Activated CD4-positive, alpha-beta T cell treated with anti-CD3 and anti-CD28 coated beads for 36 hours (primary cell): ENCODE results near the gene SERAC1. TPM values are rescaled to one million over a fixed set of nuclear protein-coding genes. Genes with fewer than 3 reads are reported as not detected.

ENCODE experiments used
- ATAC-seq: fragments of 200-7000 bp; cut with Tn5 transposase; one replicate; pipeline ENCODE4 v1.10.0; 2021; ENCODE audit warnings: mild to moderate bottlenecking, moderate library complexity
- CTCF ChIA-PET: fragments of 350-600 bp; sonication (Branson Sonifier 250); formaldehyde crosslinking; loops from one replicate; lab custom pipeline; 2021; ENCODE audit warnings: antibody characterized with exemption; lab: Charles Lee
- POLR2A ChIA-PET: fragments of 350-600 bp; sonication (Branson Sonifier 250); formaldehyde crosslinking; loops from one replicate; lab custom pipeline; 2021; ENCODE audit warnings: antibody characterized with exemption, inconsistent platforms; lab: Charles Lee
- DNase-seq: peaks from one replicate; pipeline ENCODE4 v3.0.0-alpha.2; 2020
- H3K27ac Mint-ChIP-seq: one replicate; pipeline ENCODE4 v1.8.0; 2021; ENCODE audit warnings: mixed read lengths
- H3K27me3 Mint-ChIP-seq: one replicate; pipeline ENCODE4 v1.8.0; 2021; ENCODE audit warnings: mixed read lengths
- H3K36me3 Mint-ChIP-seq: one replicate; pipeline ENCODE4 v1.8.0; 2021; ENCODE audit warnings: low read depth, mixed read lengths
- H3K4me1 Mint-ChIP-seq: one replicate; pipeline ENCODE4 v1.8.0; 2021; ENCODE audit warnings: mixed read lengths
- H3K4me3 Mint-ChIP-seq: one replicate; pipeline ENCODE4 v1.8.0; 2021; ENCODE audit warnings: mild to moderate bottlenecking, moderate library complexity, mixed read lengths
- H3K9me3 Mint-ChIP-seq: one replicate; pipeline ENCODE4 v1.8.0; 2021; ENCODE audit warnings: low read depth, mixed read lengths
- intact Hi-C, 2 experiments: fragments of 100-400 bp; cut with DNase I in 1 of 2; cut with micrococcal nuclease in 1 of 2; formaldehyde crosslinking; loops; one replicate each; pipeline versions ENCODE4 v1.14.2 to v1.15.1; 2022 to 2024; cut with DNase I, micrococcal nuclease
- total RNA-seq, 2 experiments: library from RNA; stranded (reverse); gene quantifications; one replicate each; pipeline ENCODE4 v1.2.3, GENCODE V29; 2021

The SERAC1 gene
- total RNA-seq, 2 experiments from 2014 or later, result 3.9 to 5.7 TPM

DNA sequence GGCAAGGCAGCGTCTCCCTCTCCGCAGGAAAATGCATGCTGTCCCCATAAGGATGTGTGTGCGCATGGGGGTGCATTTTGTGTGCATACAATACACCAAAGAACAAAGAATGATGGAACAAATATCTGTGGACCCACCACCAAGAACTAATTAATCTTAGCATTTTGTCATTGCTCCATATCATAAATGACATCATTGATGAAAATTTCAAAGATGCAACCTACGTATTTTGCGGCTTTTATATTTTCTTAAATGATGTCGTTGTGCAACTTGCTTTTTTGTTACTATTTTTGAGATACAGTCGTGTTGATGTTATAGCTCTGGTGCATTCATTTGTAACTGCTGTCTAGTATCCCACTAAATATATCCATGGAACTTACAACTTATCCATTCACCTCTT lies 89.7 kb downstream of the SERAC1 start:
- Mint-ChIP-seq H3K4me1 (no peaks in the 10 kb centered on the region), H3K9me3 (no peaks in the 10 kb centered on the region), H3K27ac (no peak overlapping the region), H3K27me3 (no peaks in the 10 kb centered on the region), H3K36me3 (peaks cover 45% of the 10 kb centered on the region), H3K4me3 (no peak overlapping the region)
- DNase-seq, result no peak
- CTCF ChIA-PET, result interaction anchor here (0.7 to 1.6 kb wide), 2 partner anchors 52 to 95 kb away, joined by 3 to 6 read pairs; no protein-coding TSS in a partner anchor
- intact Hi-C loops, result loop anchor here in 1 of 2 experiments (10.0 kb wide), 1 partner anchor 174 kb away; no protein-coding TSS in a partner anchor
- ATAC-seq, result no peak
- POLR2A ChIA-PET, result no interaction called here

GRCh38 chr6:158077676-158078075 lies 90.4 kb downstream of the SERAC1 start:
- POLR2A ChIA-PET, result no interaction called here
- Mint-ChIP-seq H3K27ac (no peak overlapping the region), H3K27me3 (no peaks in the 10 kb centered on the region), H3K4me1 (no peaks in the 10 kb centered on the region), H3K4me3 (no peak overlapping the region), H3K36me3 (peaks cover 40% of the 10 kb centered on the region), H3K9me3 (no peaks in the 10 kb centered on the region)
- DNase-seq (no peak), ATAC-seq (no peak)
- intact Hi-C loops, result loop anchor here in 1 of 2 experiments (10.0 kb wide), 1 partner anchor 173 kb away; no protein-coding TSS in a partner anchor
- CTCF ChIA-PET, result interaction anchor here (0.6 to 1.6 kb wide), 2 partner anchors 51 to 88 kb away, joined by 3 to 6 read pairs; no protein-coding TSS in a partner anchor

DNA sequence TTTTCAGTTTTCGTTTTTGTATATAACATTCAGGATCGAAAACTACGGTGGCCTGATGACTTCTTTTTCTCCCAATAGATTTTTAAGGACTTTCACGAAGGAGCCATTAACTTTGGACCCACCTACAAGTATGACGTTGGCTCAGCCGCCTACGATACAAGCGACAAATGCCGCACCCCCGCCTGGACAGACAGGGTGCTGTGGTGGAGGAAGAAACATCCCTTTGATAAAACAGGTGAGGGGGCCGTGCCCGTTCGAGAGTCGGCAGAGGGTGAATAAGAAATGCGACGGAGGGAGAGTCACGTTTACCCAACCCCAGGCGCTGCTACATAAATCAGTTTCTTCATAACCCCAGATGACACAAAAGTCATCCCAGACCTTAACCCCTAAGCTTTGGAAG lies 91.5 kb downstream of the SERAC1 start:
- Mint-ChIP-seq H3K4me3 (no peak overlapping the region), H3K27me3 (no peaks in the 10 kb centered on the region), H3K9me3 (no peaks in the 10 kb centered on the region), H3K27ac (no peak overlapping the region), H3K36me3 (peaks cover 38% of the 10 kb centered on the region), H3K4me1 (peaks cover 2% of the 10 kb centered on the region)
- DNase-seq (no peak), ATAC-seq (no peak)
- intact Hi-C loops, result loop anchor here in 1 of 2 experiments (10.0 kb wide), 1 partner anchor 172 kb away; no protein-coding TSS in a partner anchor
- POLR2A ChIA-PET, result no interaction called here
- CTCF ChIA-PET, result interaction anchor here (0.7 to 1.6 kb wide), 2 partner anchors 9 to 73 kb away, joined by 3 read pairs; no protein-coding TSS in a partner anchor

GRCh38 chr6:158073776-158074175 lies 94.3 kb downstream of the SERAC1 start:
- no peak for DNase-seq
- H3K4me1 Mint-ChIP-seq, result peaks cover 19% of the 10 kb centered on the region
- POLR2A ChIA-PET, result no interaction called here

DNA sequence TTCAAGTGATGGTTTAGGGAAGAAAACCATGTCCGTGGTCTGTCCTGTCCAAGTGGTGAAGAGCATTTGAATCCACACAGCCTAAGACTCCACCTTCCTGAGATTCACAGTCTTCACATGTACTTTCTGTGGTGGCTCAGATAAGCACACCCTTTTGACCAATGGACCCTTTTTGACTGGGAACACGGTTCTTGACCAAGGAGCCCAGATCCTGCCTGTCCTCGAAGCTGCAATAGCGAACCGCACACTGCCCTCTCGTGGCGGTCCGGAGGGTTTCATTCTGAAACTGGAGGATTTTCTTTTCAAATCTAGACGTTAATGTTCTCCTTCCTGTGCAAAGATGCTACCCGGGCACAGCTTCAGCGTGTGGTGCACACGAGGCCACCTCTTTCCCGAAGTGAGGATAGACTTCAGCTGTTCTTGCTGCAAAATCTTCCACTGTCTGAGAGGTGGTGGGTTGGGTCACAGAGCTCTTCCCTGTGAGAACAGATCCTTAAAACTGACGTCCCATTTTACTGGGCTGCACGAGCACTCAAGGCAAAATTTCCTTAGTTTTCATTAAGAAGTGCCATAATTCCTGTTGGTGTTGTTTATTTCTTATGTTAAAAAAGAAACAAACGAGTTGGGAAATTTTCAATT lies 95.9 kb downstream of the SERAC1 start:
- Mint-ChIP-seq H3K9me3 (no peaks in the 10 kb centered on the region), H3K27ac (no peak overlapping the region), H3K27me3 (no peaks in the 10 kb centered on the region), H3K4me1 (peaks cover 27% of the 10 kb centered on the region), H3K4me3 (no peak overlapping the region), H3K36me3 (peaks cover 41% of the 10 kb centered on the region)
- DNase-seq, result peak; percentile 85
- intact Hi-C loops, result loop anchor here (1.0 to 10.0 kb wide), 8 partner anchors 46 to 755 kb away; partner anchors contain the start of gene SYNJ2 (in 2 of the 2)
- CTCF ChIA-PET, result interaction anchor here (0.6 to 3.0 kb wide), 32 partner anchors 8 to 919 kb away, joined by 3 to 28 read pairs (median 3); no protein-coding TSS in a partner anchor
- peak; percentile 76 for ATAC-seq
- POLR2A ChIA-PET, result interaction anchor here (0.6 to 1.5 kb wide), 3 partner anchors 46 to 260 kb away, joined by 3 read pairs; no protein-coding TSS in a partner anchor

More at GRCh38 chr6:158073776-158074175, 94.3 kb downstream of the SERAC1 start:
- intact Hi-C loops, result loop anchor here (2.0 to 10.0 kb wide), 5 partner anchors 91 to 756 kb away; partner anchors contain the start of gene SYNJ2 (in 1 of the 2)
- no peak overlapping the region for H3K4me3 Mint-ChIP-seq
- ATAC-seq, result no peak
- CTCF ChIA-PET, result interaction anchor here (0.6 to 3.0 kb wide), 7 partner anchors 9 to 630 kb away, joined by 3 to 28 read pairs (median 5); partner anchors contain the start of gene SYNJ2
- H3K9me3 Mint-ChIP-seq, result no peaks in the 10 kb centered on the region
- H3K36me3 Mint-ChIP-seq, result peaks cover 45% of the 10 kb centered on the region
- no peaks in the 10 kb centered on the region for H3K27me3 Mint-ChIP-seq
- no peak overlapping the region for H3K27ac Mint-ChIP-seq

DNA sequence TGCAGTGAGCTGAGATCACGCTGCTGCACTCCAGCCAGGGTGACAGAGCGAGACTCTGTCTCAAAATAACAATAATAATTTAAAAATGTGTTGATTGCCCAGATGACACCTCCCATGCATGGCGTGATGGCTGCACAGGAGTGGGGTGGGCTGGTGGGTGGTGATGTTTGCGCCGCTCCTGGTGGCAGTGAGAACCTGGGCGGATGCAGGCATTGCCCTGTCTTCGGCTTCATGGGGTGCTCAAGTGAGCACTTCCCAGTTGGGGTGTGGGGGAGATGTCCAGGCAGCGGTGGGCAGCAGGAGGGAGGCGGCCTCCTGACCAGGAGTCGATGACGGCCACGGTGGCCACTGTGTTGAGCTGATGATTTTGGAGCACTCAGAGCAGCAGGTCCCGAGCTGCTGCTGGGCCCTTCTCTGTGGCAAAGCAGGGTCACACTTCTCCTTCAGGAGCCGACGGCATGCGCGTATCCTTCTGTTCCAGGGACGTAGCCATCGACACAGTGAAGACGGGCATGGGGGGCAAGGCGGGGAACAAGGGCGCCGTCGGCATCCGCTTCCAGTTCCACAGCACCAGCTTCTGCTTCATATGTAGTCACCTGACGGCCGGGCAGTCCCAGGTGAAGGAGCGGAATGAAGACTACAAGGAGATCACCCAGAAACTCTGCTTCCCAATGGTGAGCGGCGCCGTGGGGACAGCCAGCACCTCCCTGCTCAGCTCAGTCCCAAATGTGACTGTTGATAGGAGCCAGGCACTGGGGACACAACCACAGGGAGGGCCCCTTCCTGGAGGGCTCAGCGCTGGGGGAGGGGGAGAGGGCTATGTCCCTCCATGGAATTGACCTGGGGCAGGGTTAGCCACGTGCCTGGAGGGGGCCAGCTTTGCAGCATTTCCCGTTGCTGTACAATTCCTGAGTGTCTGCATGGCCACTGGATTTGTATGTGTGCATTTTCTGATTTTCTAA lies 96.7 kb downstream of the SERAC1 start:
- H3K27ac Mint-ChIP-seq, result no peak overlapping the region
- ATAC-seq (no peak), DNase-seq (no peak)
- H3K9me3 Mint-ChIP-seq, result no peaks in the 10 kb centered on the region
- intact Hi-C loops, result loop anchor here (1.0 to 10.0 kb wide), 8 partner anchors 45 to 754 kb away; partner anchors contain the start of gene SYNJ2 (in 2 of the 2)
- no peak overlapping the region for H3K4me3 Mint-ChIP-seq
- no peaks in the 10 kb centered on the region for H3K27me3 Mint-ChIP-seq
- peaks cover 27% of the 10 kb centered on the region for H3K4me1 Mint-ChIP-seq
- ChIA-PET CTCF (interaction anchor here (0.6 to 3.0 kb wide), 19 partner anchors 9 to 402 kb away, joined by 3 to 28 read pairs (median 5); no protein-coding TSS in a partner anchor), POLR2A (interaction anchor here (1.5 kb wide), 1 partner anchor 45 kb away, joined by 3 read pairs; no protein-coding TSS in a partner anchor)
- peaks cover 43% of the 10 kb centered on the region for H3K36me3 Mint-ChIP-seq

DNA sequence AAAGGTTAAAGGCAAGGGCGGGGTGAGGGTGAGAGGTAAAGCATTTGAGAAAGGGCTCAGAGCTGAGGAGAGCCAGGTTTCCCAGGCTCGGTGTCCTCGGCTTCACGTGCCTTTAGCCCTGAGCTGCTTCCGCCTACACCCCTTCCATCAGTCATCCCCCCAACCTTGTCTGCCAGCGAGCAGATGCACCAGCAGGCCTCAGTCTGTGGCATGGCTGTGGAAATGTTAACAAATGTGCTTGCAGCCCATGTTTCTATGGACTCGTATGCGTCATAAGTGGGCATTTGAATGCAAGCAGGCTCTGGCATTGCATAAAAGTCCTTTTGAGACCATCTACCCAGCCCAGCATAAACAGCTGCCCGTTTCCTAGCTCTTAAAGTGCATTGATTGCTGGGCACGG lies 97.5 kb downstream of the SERAC1 start:
- H3K27ac Mint-ChIP-seq, result no peak overlapping the region
- ATAC-seq (no peak), DNase-seq (no peak)
- no peaks in the 10 kb centered on the region for H3K27me3 Mint-ChIP-seq
- H3K9me3 Mint-ChIP-seq, result no peaks in the 10 kb centered on the region
- ChIA-PET POLR2A (no interaction called here), CTCF (interaction anchor here (0.7 to 3.0 kb wide), 9 partner anchors 12 to 320 kb away, joined by 3 to 28 read pairs (median 3); no protein-coding TSS in a partner anchor)
- intact Hi-C loops, result loop anchor here (5.0 to 10.0 kb wide), 4 partner anchors 88 to 753 kb away; partner anchors contain the start of gene SYNJ2 (in 1 of the 2)
- peaks cover 27% of the 10 kb centered on the region for H3K4me1 Mint-ChIP-seq
- H3K4me3 Mint-ChIP-seq, result no peak overlapping the region
- H3K36me3 Mint-ChIP-seq, result peaks cover 38% of the 10 kb centered on the region

- Mint-ChIP-seq H3K4me3 (no peak overlapping the region), H3K27me3 (no peaks in the 10 kb centered on the region), H3K27ac (no peak overlapping the region), H3K4me1 (peaks cover 27% of the 10 kb centered on the region), H3K36me3 (peaks cover 39% of the 10 kb centered on the region), H3K9me3 (no peaks in the 10 kb centered on the region)
- ATAC-seq (no peak), DNase-seq (no peak)
- ChIA-PET POLR2A (no interaction called here), CTCF (interaction anchor here (0.7 to 2.0 kb wide), 6 partner anchors 11 to 319 kb away, joined by 3 to 11 read pairs (median 4); no protein-coding TSS in a partner anchor)
- intact Hi-C loops, result loop anchor here (5.0 to 10.0 kb wide), 4 partner anchors 87 to 752 kb away; partner anchors contain the start of gene SYNJ2 (in 1 of the 2)
These were observed 98.3 kb downstream of the SERAC1 start for GRCh38 chr6:158069800-158070195.

DNA sequence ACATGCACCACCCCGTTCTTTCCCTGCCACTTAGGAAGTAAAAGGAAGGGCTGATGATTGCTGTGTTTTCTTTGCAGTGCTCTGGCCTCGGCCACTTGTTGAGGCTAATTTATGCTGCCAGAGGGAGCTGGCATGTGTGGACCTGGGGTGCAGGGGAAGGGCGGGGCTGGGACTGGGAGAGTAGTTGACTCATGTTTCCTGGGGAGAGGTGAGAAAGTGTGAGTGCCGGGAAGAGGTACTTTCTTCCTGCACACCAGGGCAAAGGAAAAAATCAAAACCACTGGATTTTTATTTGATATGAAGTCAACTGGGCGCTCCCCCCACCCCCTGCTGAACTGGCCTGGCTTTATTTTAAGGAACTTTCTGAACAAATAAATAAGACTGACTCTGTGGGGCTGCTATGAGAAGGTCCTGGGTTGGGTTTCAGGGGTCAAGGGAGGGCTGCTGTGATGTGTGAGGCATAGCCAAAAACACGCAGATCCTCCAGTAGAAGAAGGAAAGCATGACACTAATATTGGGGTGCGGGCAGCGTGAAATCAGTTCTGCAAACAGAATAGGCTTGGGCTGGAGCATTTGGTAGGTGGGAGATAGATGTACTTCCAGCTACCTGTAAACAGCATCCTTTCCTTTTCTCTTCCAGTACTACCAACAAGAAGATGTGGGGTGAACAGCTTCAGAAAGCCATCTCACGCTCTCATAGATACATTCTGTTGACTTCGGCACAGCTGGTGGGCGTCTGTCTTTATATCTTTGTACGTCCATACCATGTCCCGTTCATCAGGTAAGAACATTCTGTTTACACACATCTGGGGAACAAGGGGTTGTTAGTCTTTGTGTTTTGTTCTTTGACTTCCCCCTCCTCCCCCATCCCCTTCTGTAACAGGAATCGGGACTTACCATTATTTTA lies 98.9 kb downstream of the SERAC1 start:
- Mint-ChIP-seq H3K36me3 (peaks cover 36% of the 10 kb centered on the region), H3K27me3 (no peaks in the 10 kb centered on the region), H3K9me3 (no peaks in the 10 kb centered on the region), H3K4me3 (no peak overlapping the region), H3K27ac (peak overlapping the region; percentile 76), H3K4me1 (peaks cover 27% of the 10 kb centered on the region)
- intact Hi-C loops, result no loop called here
- ATAC-seq, result peak; percentile 30
- ChIA-PET POLR2A (no interaction called here), CTCF (interaction anchor here (0.7 to 1.7 kb wide), 2 partner anchors 17 to 34 kb away, joined by 3 to 4 read pairs; no protein-coding TSS in a partner anchor)
- DNase-seq, result peak; percentile 41
